ENCODE results near the gene RPH3AL. TPM values are rescaled to one million over a fixed set of nuclear protein-coding genes. Genes with fewer than 3 reads are reported as not detected.
A peak's percentile ranks its signal among the peaks of the same experiment; 100 is the strongest.
"Not testable (repeated sequence)": the region's sequence is repeated elsewhere in the genome, so short reads cannot be mapped to it uniquely, and the experiment has no call there.

Gene RPH3AL
- total RNA-seq, 1 experiment from 2014 or later: 2.5 TPM

DNA sequence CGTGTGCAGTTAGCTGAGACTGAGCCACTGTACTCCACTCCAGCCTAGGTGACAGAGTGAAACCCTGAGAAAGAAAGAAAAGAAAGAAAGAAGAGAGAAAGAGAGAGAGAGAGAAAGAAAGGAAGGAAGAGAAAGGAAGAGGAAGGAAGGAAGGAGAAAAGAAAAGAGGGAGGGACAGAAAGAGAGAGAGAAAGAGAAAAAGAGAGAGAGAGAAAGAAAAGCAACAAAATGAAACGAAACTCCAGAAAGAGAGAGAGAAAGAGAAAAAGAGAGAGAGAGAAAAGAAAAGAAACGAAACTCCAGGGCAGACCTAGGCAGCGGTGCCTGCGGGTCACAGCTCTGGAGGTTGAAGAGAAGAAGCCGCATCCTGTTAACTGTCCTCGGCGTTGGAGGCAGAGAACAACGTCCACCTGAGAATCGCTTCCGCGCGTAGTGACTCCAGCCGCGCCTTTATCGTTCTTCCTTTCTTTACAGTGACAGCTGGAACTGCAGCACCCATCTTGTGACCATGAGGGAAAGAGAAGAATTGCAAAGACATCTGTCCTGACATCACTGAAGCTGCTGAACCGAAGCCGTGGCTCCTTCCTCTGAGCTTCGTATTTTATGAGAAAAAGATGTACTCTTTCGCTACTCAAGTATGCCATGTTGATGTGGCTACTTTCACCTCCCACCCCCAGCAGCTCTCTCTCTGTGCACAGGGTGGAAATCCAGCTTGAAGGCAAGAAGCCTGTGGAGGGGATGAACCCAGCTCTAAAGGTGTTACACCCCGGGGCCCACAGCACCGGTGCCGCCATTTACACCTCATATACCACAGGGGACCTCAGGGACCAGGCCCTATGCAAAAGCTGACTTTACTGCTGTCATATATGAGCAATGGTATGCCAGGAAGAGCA lies 114.3 kb downstream of the RPH3AL start:
- H3K36me3 ChIP-seq: no peaks in the 10 kb centered on the region
- H3K4me3 ChIP-seq: no peak overlapping the region
- H3K27ac ChIP-seq: no peak overlapping the region
- DNase-seq (ENCODE audit: low read depth in 1 of 2, low spot score in 2 of 2): no peak
- no peaks in the 10 kb centered on the region for H3K4me1 ChIP-seq (replicated peaks)
- no peaks in the 10 kb centered on the region for H3K27me3 ChIP-seq (replicated peaks)
- no peaks in the 10 kb centered on the region for H3K9me3 ChIP-seq (replicated peaks)

GRCh38 chr17:237406-237955 lies 115.1 kb downstream of the RPH3AL start:
- Histone ChIP-seq H3K4me1 (replicated peaks) (no peaks in the 10 kb centered on the region), H3K36me3 (no peaks in the 10 kb centered on the region), H3K4me3 (no peak overlapping the region), H3K27ac (no peak overlapping the region), H3K27me3 (replicated peaks) (no peaks in the 10 kb centered on the region), H3K9me3 (replicated peaks) (no peaks in the 10 kb centered on the region)
- DNase-seq (ENCODE audit: low read depth in 1 of 2, low spot score in 2 of 2): no peak

DNA sequence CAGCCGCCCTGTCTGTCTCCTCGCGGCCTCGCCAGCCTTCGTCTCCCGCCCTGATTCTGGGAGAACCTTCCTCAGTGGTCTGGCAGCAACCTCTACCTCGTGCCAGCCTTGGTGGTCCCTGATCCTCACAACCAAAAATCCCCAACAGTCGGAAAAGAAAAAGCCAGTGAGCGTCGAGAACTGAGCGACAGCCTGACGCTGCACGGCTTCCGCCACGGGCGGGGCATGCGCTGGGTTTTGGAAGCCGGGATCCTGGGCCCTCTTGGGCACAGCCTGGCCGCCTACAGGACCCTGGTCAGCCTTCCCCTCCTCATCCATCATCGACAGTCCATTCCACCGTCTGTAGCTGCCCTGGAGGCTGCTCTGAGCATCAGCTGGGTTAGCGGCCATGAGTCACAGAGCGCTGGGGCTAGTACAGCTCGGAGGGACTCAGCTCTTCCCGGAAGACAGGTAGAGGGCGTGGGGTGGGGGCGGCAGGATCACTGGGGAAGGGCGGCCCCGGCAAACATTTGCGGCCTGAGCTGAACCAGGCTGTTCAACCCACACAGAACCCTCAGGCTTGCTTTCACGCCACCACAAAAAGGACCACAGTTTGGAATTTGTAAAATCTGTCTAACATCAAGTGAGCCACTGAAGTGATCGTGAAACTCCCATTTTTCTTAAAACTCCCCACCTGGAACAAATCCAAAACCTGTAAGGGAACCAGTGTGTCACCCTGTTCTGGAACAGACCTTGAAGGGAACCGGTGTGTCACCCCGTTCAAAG lies 115.8 kb downstream of the RPH3AL start:
- DNase-seq (ENCODE audit: low read depth in 1 of 2, low spot score in 2 of 2): no peak
- Histone ChIP-seq H3K27ac (no peak overlapping the region), H3K27me3 (replicated peaks) (no peaks in the 10 kb centered on the region), H3K36me3 (no peaks in the 10 kb centered on the region), H3K4me1 (replicated peaks) (no peaks in the 10 kb centered on the region), H3K4me3 (no peak overlapping the region), H3K9me3 (replicated peaks) (no peaks in the 10 kb centered on the region)

- H3K36me3 ChIP-seq: no peaks in the 10 kb centered on the region
- H3K9me3 ChIP-seq (replicated peaks): no peaks in the 10 kb centered on the region
- no peak overlapping the region for H3K4me3 ChIP-seq
- no peaks in the 10 kb centered on the region for H3K27me3 ChIP-seq (replicated peaks)
- no peaks in the 10 kb centered on the region for H3K4me1 ChIP-seq (replicated peaks)
- DNase-seq (ENCODE audit: low read depth in 1 of 2, low spot score in 2 of 2): no peak
- H3K27ac ChIP-seq: no peak overlapping the region
Measured at GRCh38 chr17:235831-236640, 116.6 kb downstream of the RPH3AL start.

DNA sequence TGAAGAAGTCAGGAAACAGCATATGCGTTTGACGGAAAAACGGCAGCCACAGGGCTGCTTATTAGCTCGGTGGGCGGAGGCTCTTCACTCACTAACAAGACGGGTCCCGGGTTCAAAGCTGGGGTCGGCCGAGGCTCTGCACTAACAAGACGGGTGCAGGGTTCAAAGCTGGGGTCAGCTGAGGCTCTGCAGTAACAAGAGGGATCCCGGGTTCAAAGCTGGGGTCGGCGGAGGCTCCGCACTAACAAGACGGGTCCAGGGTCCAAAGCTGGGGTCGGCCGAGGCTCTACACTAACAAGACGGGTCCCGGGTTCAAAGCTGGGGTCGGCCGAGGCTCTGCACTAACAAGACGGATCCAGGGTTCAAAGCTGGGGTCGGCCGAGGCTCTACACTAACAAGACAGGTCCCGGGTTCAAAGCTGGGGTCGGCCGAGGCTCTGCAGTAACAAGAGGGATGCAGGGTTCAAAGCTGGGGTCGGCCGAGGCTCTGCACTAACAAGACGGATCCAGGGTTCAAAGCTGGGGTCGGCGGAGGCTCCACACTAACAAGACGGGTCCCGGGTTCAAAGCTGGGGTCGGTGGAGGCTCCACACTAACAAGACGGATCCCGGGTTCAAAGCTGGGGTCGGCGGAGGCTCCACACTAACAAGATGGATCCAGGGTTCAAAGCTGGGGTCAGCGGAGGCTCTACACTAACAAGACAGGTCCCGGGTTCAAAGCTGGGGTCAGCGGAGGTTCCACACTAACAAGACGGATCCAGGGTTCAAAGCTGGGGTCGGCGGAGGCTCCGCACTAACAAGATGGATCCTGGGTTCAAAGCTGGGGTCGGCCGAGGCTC lies 117.4 kb downstream of the RPH3AL start:
- H3K27me3 ChIP-seq (replicated peaks); H3K4me1 ChIP-seq (replicated peaks); H3K4me3 ChIP-seq; H3K36me3 ChIP-seq; H3K9me3 ChIP-seq (replicated peaks); H3K27ac ChIP-seq: not testable (repeated sequence)
- DNase-seq (ENCODE audit: low read depth in 1 of 2, low spot score in 2 of 2): peak in 1 of 2 experiments; percentile 14

- not testable (repeated sequence) for H3K27me3 ChIP-seq (replicated peaks); H3K27ac ChIP-seq; H3K9me3 ChIP-seq (replicated peaks); H3K36me3 ChIP-seq; H3K4me3 ChIP-seq; H3K4me1 ChIP-seq (replicated peaks)
- DNase-seq (ENCODE audit: low read depth in 1 of 2, low spot score in 2 of 2): peak in 1 of 2 experiments; percentile 16
Measured at GRCh38 chr17:234163-234993, 118.2 kb downstream of the RPH3AL start.

DNA sequence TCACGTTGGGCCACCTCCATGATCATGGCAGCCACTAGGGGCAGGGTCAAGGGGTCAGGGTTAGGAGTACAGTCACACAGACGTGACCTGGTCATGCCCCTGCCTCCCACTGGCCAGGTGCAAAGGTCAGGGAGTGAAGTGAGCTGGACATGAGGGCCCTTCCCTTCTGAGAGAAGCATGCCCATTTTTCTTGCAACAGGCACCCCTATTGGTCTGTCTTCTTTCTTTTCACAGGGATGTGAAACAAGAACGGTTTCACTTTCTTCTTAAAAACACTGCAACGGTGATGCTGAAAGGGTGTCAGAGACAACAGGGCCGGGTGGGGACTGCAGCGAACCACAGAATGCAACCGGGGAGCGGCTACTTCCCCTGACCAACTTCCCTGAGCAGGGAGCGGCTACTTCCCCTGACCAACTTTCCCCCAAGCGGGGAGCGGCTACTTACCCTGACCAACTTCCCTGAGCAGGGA lies 119.1 kb downstream of the RPH3AL start:
- Histone ChIP-seq H3K4me1 (replicated peaks) (no peaks in the 10 kb centered on the region), H3K4me3 (no peak overlapping the region)

GRCh38 chr17:231966-232807 lies 120.4 kb downstream of the RPH3AL start:
- H3K4me1 ChIP-seq (replicated peaks): no peaks in the 10 kb centered on the region
- no peaks in the 10 kb centered on the region for H3K9me3 ChIP-seq (replicated peaks)
- no peaks in the 10 kb centered on the region for H3K27me3 ChIP-seq (replicated peaks)
- no peak overlapping the region for H3K4me3 ChIP-seq
- DNase-seq (ENCODE audit: low read depth in 1 of 2, low spot score in 2 of 2): peak; percentile 6 to 29
- no peaks in the 10 kb centered on the region for H3K36me3 ChIP-seq
- H3K27ac ChIP-seq: no peak overlapping the region

More for the DNA sequence above, 119.1 kb downstream of the RPH3AL start:
- H3K27ac ChIP-seq: no peak overlapping the region
- H3K36me3 ChIP-seq: no peaks in the 10 kb centered on the region
- no peaks in the 10 kb centered on the region for H3K27me3 ChIP-seq (replicated peaks)
- DNase-seq (ENCODE audit: low read depth in 1 of 2, low spot score in 2 of 2): no peak
- H3K9me3 ChIP-seq (replicated peaks): no peaks in the 10 kb centered on the region

DNA sequence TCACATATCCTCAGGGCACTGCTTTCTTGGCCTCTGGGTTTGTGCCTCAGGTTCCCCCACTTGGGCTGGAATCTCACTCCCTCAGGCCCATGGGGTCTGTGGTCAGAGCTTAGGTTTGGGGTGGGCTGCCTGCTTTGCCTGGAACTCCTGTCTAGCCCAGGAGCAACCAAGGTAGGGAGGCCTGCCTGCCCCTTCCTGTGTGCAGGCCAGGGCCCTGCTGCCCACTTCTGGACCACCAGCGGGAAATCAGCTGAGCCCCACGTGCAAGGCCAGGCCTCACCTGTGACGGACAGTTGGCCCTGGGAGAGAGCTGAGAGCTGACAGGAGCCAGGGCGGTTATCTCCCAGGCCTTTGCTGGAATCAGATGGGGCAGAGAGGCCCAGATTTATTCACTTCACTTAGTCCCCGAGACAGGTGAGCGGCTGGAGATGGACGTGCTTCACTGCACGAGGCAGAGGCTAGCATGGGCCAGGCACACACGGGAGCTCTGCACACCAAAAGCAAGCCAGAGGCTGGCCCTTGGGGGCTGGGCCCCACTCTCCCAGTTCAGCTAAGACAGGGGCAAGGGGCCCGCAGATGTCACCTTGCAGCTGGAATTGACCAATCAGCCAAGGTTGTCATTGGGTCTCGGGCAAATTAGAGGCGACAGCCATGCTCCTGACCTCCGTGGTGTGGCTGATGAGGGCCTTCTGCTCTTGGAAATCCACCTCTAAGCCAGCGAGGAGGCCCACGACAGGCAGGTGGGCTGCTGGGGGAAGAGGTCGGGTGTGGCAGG lies 121.2 kb downstream of the RPH3AL start:
- Histone ChIP-seq H3K4me1 (replicated peaks) (no peaks in the 10 kb centered on the region), H3K27me3 (replicated peaks) (no peaks in the 10 kb centered on the region), H3K27ac (no peak overlapping the region), H3K4me3 (no peak overlapping the region), H3K9me3 (replicated peaks) (no peaks in the 10 kb centered on the region), H3K36me3 (no peaks in the 10 kb centered on the region)
- DNase-seq (ENCODE audit: low read depth in 1 of 2, low spot score in 2 of 2): peak in 1 of 2 experiments; percentile 17

DNA sequence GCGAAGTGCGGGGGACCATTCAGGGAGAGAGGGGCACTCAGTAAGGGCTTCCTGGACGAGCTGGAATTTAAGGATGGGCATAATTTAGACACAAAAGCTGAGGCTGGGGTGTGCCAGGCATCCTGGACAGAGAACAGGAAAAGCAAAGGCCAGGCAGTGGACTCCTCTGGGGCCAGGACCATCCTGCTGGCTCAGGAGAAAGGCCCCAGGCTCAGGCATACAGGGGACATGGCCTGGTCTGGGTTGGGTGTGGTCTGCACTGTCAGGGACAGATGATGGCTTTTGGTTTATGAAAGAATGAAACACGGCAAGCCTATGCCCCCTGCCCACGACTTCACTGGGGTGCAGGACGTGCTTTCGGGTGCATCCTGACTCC lies 122.2 kb downstream of the RPH3AL start:
- Histone ChIP-seq H3K4me1 (replicated peaks) (no peaks in the 10 kb centered on the region), H3K4me3 (no peak overlapping the region)
- no peak for DNase-seq (ENCODE audit: low read depth in 1 of 2, low spot score in 2 of 2)

More for the DNA sequence above, 122.2 kb downstream of the RPH3AL start:
- Histone ChIP-seq H3K27ac (no peak overlapping the region), H3K9me3 (replicated peaks) (no peaks in the 10 kb centered on the region), H3K36me3 (no peaks in the 10 kb centered on the region), H3K27me3 (replicated peaks) (no peaks in the 10 kb centered on the region)

All from SJSA1 (cell line).